GM21447 (cell line): Measurements from ENCODE around the gene DNAH14.
A peak's percentile ranks its signal among the peaks of the same experiment; 100 is the strongest.
"Not testable (repeated sequence)": the region's sequence is repeated elsewhere in the genome, so short reads cannot be mapped to it uniquely, and the experiment has no call there.

Source experiments
- ATAC-seq: cut with Tn5 transposase; IDR thresholded peaks from one replicate; pipeline ENCODE4 v1.9.1; 2021; ENCODE audit not compliant: unreplicated experiment

The DNAH14 gene

GRCh38 chr1:225242611-225243010, 313.1 kb downstream of the DNAH14 start:
- ATAC-seq, result no peak

GRCh38 chr1:225250432-225250831, 321.0 kb downstream of the DNAH14 start:
- peak; percentile 97 for ATAC-seq

GRCh38 chr1:225253173-225253572, 323.7 kb downstream of the DNAH14 start:
- no peak for ATAC-seq

- no peak for ATAC-seq
These were observed 324.3 kb downstream of the DNAH14 start for GRCh38 chr1:225253784-225254183.

- no peak for ATAC-seq
These were observed 325.2 kb downstream of the DNAH14 start for GRCh38 chr1:225254676-225255075.

GRCh38 chr1:225257081-225257480, 327.6 kb downstream of the DNAH14 start:
- ATAC-seq, result no peak

- no peak for ATAC-seq
These were observed 329.3 kb downstream of the DNAH14 start for GRCh38 chr1:225258811-225259210.

- no peak for ATAC-seq
These were observed 330.1 kb downstream of the DNAH14 start for GRCh38 chr1:225259542-225259941.

GRCh38 chr1:225260319-225260718, 330.8 kb downstream of the DNAH14 start:
- no peak for ATAC-seq

GRCh38 chr1:225277445-225277844, 348.0 kb downstream of the DNAH14 start:
- ATAC-seq, result no peak

- ATAC-seq, result no peak
These were observed 351.1 kb downstream of the DNAH14 start for GRCh38 chr1:225280563-225280962.

- no peak for ATAC-seq
These were observed 360.8 kb downstream of the DNAH14 start for GRCh38 chr1:225290244-225290643.

- ATAC-seq, result no peak
These were observed 370.1 kb downstream of the DNAH14 start for GRCh38 chr1:225299624-225300023.

- ATAC-seq, result no peak
These were observed 370.9 kb downstream of the DNAH14 start for GRCh38 chr1:225300381-225300780.

GRCh38 chr1:225304996-225305395, 375.5 kb downstream of the DNAH14 start:
- no peak for ATAC-seq

GRCh38 chr1:225310544-225310943, 381.1 kb downstream of the DNAH14 start:
- not testable (repeated sequence) for ATAC-seq

- peak; percentile 93 for ATAC-seq
These were observed 389.5 kb downstream of the DNAH14 start for GRCh38 chr1:225318706-225319575.

GRCh38 chr1:225319871-225320270, 390.4 kb downstream of the DNAH14 start:
- no peak for ATAC-seq

GRCh38 chr1:225321784-225322183, 392.3 kb downstream of the DNAH14 start:
- ATAC-seq, result no peak

GRCh38 chr1:225329041-225329440, 399.6 kb downstream of the DNAH14 start:
- ATAC-seq, result no peak

- ATAC-seq, result not testable (repeated sequence)
These were observed 400.5 kb downstream of the DNAH14 start for GRCh38 chr1:225329996-225330395.

- no peak for ATAC-seq
These were observed 403.2 kb downstream of the DNAH14 start for GRCh38 chr1:225332686-225333085.
